ENCODE measurements around the gene TLL1.

Gene TLL1

DNA sequence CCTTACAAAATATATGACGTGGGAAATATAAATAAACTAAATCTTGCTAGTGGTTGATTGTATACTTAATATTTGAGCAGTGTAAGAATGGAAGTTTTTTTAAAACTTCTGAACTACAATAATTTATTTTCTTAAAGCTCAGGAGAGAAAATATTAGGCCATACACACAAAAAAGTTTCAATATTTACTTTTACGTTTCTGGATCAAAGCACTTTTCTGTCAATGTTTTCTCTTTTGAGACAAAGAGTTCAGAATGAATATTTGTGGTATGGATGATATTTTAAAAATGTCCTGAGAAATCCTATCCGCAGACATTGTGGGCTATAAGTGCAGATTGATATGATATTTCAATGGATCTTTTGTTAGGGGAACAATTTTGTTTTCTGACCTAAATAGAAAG lies 109.9 kb downstream of the TLL1 start:
- no peak for DNase-seq

DNA sequence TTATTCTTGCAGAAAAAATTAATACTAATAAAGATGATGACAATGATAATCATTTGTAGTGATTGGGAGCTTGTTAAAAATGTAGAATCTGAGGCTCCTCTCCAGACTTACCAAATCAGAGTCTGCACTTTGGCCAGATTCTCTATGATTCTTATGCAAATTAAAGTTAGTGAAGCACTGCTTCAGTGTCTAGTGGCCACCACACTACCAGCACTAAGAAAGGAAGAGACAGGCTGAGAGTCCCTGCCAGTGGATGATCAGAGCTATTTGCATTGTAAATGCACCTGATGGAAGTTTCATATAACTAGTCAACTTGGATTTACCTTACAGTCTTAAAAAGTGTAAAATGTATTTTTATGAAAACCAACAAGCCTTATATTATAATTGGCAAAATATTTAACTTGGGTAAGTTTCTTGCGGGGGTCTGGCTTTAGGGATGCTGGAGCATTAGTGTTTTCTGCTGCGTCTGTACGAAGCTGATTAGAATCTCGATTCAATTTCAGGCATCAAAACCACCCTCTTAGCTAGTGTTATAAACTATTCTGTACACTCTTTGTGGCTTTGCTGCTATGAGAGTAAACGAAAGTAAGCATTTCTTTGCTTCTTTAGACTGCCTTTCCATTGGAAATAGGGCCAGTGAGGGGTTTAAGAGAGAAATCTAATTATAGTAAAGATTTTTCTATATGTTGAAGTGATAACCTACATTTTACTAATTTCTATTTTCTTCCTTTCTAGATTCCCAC lies 114.1 kb downstream of the TLL1 start:
- no peak for DNase-seq

DNA sequence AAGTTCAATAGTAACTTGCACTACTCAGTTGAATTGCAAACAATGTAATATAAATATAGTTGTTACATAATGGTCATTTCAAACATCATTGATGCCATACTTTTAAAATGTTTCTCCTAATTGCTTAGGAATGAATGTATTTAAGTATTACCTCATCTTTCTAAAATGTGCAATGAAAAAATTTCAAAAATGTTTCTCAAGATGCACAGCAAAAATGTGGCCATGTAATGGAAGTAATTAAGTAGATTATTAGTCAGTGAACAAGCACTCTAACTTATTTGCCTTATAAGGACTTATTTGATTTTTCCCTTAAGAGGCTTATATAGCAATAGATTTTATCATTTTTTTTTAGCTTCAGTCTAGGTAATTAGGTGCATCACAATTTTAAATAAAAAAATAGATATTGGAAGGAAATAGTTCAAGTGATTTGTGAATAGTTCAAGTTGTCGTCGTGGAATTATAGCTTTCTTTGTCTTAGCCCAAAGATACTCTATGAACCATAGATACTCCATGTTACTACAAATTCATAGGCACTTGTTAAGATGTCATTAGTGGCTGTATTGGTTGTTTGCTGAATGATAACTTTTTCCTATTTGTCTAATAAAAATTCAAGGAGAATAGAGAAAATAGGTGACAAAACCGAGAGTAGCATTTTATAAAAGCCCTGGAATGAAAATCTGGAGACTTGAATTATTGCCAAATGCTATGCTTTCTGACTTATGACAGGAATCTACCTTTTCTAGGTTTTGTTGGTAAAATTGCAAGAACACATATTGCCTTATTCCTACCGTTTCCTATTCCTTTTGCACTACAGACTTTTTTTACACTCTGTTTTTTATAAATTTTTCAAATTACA lies 118.5 kb downstream of the TLL1 start:
- DNase-seq: no peak

DNA sequence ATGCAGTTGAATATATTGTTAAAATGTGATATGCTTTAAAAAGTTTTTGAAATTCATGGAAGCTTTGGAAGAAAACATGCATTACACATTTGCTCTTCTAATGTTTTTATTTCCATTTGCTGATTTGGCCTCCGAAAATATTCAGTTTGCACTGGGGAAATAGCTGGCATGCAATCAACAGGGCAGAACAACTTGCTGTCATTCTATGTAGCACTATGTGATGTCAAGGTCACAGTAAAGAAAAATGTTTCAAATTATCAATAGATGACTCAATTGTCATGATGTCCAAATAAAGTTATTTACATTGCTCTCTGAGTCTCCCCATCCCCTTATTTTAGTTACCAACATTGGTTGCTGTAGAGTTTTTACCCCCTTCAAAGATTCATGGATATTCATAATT lies 119.2 kb downstream of the TLL1 start:
- DNase-seq: no peak

DNA sequence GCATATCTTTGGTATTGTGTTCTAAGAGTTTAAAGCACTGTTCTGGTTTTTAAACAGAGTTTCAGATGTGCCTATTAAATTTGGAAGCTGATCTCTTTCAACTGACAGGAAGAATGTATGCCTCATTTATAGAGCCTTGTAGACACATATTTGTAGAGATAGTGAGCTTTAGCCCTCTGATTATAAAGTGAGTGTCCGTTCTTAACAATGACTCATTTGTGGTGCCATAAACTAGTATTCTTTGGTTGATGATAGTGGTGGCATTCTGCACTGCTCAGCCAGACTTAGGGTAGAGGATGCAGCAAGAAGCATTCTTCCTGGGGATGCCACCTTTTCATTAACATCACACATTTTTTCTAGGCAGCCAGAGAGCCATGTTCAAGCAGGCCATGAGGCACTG lies 121.7 kb downstream of the TLL1 start:
- DNase-seq: no peak

DNA sequence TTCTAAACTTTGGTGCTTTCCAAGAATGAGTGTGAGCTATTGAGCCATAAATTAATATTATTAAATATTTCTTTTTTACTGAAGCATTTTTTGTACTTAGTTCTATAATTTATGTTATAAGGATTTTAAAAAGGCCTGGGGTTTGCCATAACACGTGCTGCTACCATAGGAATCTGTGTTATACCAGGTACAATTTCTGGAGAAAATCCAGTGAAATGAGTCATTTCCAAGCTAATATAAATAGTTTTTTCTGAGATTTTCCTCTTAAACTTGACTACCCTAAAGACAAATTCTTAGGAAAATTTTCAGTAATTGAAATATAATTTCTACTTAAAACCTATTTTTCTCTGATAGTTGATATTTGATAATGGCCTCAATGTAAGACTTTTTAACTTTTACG lies 130.8 kb downstream of the TLL1 start:
- no peak for DNase-seq

DNA sequence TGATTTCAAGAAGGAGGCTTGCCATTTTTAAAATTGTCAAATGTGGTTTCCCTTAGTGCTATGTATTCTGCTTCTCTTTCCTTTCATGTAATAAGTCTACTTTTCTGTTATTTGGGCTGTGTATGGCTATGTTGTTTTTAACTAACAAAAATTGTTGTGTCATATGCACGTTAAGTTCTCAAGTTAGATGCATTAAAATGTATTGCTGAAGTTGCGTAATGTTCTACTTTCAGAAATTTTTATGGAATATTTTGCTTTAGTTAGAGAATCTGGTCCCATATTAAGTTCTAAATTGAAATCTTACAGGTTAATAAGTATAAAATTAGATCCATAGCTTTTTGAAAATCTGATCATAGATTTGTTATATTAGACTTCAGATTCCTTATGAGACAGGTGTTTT lies 133.2 kb downstream of the TLL1 start:
- no peak for DNase-seq

DNA sequence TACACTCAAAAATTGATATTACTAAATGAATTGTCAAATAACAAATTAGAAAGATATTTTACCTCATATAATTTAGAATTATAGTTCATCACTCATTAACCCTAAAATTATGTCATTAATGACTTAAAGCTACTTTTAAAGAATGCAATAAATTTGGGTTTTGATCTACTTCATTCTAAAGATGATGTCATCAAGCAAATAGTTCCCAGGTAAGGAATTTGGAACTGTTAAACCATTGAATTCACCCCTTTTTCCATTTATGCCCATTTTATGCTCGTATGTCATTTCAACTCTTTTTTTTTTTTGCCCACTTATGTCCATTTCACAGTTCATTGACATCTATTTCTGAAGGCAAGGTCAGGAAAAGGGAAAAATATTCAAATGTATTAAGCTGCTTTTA lies 135.5 kb downstream of the TLL1 start:
- no peak for DNase-seq

DNA sequence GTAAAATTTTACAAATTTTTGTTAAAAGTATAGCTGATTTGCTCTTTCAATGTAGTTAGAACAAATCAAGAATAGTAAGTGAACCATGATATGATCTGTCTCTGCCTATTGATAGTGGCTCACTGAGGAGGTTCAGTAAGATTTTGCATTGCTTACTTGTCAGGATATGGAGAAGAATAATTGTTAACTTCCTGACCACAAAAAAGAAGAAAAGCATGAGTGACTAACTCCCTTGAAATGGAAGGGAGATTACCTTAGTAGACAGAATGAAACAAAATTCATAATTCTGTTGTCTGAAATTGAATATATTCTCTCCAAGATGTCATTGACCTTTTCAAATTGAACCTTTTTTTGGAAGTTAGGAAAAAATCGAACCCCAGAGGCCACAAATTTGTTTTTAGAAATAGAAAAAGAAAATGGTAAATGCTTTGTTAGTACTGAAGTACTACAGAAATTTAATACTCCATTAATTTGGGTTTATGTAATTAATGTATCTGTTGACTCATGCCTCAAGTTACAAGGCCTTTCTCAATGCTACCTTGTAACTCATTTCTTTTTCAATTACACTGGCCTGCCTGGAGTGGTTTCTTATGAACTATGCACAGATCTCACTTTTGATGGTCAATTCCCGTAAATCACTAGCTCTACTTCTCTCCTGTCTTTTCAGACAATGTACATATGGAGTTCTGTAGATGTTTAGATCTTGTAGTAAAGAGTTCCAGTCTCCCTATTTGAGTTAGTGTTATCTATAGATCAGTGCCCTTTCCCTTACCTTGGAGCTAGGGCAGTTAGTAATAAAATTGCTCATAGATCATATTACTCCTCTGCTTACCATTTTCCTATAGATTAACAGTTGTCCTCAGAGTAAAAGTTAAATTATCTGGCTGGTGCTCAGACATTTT lies 139.3 kb downstream of the TLL1 start:
- no peak for DNase-seq

DNA sequence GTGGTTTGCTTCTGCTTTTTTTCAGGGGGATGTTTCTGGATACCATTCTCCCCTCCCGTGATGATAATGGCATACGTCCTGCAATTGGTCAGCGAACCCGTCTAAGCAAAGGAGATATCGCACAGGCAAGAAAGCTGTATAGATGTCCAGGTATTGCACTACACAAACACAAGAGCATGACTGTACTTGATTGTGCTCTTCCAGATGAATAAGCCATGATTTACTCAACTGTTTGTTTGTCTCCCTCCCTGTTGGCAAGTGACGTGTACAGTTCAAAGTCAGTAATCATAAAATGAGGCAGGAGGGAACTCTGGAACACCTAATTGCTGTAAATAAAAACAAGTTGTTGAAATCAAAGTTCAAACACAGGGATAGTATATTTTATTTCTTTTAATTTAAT lies 141.4 kb downstream of the TLL1 start:
- no peak for DNase-seq

DNA sequence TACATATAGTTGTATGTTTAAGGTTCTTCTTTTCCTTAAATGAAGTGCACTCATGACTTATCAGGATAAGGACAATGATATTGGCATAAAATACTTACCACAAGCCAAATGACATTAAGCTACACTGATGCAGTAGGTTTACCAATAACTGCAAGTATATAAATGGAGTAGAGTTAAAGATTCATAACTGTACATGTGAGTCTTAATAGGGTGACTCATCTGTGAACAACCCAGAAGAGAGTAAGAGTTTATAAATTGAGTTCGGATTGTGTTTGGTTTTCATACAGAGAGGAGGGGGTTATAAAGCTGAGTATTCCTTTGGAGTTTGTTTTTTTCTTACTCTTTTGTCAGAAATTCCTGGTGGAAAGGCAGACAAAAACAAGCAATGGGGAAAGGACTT lies 144.8 kb downstream of the TLL1 start:
- DNase-seq: no peak

DNA sequence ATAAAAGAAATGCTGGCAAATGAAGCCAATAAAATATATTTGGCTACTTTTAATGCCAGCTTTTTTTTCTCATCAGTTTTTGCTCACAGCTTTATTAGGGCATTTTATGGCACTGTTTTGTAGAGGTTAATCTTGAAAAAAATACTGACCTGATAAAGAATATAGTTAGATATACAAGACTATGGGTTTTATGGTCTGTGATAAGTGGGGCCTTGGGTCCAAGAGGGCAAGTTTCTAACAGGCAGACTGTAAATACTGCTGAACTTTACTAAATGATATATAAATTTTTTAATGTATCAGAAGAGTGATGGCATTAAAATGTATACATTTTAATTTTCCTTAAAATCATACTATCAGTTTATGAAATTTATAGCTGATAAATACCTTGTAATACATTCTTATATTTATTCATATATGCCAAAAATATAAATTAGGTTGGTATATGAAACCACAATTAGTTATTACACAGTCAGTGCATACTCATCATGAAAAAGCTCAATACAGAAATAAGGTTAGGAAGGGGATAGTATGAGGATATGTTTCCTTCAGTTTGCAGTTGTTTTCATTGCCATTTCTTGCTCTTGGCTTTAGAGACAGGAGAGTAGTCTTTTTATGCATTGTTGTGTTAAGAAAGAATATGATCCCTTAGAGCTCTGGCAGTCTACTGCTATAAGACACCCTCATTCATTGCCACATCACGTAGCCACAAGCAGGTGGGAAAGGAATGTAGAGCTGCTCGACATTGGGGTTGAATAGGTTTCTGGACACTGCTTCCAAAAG lies 146.6 kb downstream of the TLL1 start:
- no peak for DNase-seq

DNA sequence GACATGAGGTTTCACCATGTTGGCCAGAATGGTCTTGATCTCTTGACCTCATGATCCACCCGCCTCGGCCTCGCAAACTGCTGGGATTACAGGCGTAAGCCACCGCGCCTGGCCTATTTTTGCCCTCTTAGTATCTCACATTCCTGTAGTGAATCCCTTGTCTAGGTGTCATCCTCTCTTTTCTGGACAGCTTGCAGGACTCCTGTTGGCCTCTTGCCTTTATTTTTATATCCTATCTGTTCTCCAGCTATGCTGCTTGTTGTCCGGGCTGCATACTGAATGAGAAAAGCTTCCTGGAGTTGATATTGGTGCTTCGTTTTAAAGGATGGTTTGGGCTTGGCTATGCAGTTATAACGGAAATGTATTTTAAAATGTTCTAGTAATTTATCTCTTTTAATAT lies 148.6 kb downstream of the TLL1 start:
- DNase-seq: no peak

DNA sequence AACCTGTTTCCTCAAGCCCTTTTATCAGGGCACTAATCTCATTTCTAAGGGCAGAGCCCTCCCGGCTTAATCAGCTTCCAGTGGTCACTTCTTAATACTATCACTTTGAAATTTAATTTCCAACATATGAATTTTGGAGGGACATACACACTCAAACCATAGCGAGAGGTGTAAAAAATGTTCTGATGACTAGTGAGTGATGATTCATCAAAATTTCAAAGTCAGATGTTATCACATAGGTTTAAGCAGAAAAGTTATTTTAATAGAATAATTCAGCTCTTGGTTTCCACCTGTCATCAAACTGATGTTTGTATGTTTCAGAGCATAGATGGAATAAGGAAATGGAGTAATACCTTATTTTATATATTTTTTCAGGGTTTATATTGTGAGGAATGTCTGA lies 161.9 kb downstream of the TLL1 start:
- no peak for DNase-seq

DNA sequence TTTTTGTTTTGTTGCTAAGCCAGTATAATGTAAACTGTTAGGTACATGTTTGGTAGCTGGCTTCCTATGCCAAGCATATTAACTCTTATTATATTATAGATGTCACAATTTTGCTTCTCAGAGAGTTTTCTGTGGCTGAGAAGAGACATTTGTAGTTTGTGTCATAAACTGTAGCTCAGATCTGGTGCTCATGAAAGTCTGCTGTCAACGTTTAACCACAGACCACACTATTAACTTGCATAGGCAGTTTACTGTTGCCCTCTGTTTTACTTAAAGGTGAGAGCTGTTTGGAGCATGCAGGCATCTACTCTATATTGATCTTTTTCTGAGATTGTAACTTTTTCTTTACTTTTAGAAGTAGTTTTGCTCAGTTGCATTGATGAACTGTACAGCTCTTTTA lies 166.8 kb downstream of the TLL1 start:
- DNase-seq: no peak

DNA sequence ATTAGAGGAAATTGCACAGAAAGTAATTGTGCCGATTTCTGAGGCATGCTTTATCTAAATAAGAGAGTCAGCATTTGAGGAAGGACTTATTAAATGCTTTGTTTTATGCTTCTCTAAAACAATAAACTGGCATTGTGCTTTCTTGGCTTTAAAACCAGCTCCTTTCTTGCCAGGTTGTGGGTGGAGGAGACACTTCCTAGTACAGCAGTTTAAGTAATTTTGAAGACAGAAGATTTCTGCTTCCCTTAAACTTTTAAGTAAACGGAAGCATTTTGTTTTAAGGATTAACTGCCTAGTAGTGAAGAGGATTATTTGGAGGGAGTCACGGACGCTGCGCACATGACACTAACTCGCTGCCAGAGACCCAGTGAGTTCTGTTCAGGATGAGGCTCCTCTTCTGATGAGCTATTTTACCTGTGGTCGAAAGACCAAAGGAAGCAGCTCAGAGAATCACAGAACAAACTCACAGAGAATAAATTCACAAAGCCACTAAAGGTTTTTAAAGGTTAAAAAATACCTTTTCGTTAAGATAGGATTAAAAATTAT lies 169.5 kb downstream of the TLL1 start:
- no peak for DNase-seq

DNA sequence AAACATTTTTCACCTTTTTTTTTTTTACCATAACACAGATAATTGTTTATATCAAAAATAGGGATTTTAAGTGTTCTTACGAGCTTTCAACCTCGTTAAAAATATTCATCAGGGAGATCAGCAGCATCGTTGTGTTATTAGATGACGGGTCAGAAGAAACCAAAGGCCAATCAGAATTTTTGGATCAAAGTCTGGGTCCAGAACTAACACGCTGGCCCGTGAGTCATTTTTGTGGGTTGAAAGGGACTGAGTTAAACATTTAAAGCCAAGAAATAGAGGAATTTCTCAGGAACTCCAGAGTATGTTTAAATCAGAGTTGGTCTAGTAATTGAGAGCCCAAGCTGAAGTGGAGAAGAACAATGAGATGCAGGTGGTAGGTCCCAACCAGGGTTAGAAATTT lies 170.8 kb downstream of the TLL1 start:
- no peak for DNase-seq

DNA sequence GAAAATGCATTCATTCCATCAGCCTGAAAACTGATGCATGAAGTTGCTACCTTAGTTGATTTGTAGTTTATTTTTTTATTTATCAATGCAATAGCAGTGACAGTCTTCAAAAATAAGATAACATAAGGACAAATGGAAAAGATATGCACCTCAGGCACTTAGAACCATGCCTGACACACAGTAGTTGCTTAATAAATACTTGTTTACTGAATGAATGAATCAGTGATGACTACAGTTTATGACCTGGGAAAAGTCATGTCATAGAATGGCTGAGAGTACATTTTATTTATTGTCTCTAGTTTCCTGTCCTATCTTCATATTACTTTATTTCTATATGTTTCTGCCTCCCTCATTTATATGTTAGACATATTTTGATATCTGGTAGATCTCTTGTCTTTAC lies 171.8 kb downstream of the TLL1 start:
- no peak for DNase-seq

DNA sequence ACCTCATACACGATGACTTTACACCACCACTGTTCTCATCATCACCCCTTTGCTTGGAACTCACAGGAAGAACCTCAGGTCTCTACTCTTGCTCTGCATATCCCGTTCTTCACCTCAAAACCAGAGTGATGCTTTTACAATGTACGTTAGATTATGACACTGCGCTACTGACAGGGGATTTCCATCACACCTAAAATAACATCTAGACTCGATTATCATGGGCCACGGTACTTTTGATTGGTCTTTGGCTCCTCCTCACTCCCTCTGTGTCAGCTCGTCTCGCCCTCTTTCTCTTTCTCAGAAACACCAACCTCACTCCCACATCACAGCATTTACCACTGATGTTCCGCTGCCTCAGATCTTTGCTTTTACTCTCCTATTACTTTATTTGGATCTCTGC lies 172.4 kb downstream of the TLL1 start:
- DNase-seq: no peak

DNA sequence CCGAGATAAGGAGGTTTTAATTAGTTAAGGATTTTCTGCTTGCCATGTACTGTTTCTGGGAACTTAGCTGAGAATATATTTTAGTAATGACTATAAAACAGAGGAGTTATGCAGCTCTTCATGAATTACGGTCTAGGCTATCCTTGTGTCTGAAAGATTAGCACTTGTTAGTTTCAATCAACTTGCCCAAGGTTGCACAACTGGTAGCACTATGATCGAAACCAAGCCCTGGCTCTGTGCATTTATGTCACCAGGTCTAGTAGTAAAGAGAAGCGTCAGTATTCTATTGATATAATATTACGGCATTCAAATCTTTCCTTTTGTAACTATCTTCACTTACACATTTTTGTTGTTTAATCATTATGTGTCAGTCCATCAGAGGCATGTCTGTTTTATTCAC lies 176.0 kb downstream of the TLL1 start:
- DNase-seq: no peak

DNA sequence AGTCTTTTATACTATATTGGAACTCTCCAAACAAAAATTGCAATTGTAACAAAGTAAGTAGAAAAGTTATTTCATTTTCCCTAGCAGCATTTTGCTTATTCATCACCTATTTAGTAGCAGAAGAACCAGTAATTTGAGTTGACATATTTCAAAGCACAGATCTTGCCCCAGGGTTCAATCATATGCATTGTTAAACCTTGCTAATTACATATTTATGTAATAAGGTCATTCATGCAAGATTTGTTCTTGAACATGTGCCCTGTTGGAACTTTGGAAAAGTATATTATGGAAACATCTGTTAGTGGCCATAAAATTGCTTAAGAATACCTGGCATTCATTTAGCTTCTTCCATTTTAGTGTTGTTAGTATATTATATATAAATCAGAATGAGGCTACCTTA lies 191.7 kb downstream of the TLL1 start:
- no peak for DNase-seq

DNA sequence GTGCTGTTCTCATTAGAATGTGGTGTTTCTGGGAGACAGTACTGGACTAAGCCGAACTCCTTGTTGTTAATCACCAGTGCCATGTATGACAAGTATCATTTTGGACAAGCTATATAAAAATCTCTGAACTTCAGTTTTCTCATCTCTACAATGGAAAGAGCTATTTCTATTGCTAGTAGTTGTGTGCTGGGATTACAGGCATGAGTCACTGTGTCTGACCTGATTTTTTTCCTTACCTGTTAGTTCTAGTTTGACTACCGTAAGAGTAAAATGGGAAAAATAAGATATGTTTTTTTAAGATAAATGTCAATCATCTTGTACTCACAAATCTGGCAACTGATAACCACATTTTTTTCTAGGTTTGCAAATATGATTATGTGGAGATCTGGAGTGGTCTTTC lies 192.3 kb downstream of the TLL1 start:
- no peak for DNase-seq
